ENCODE data around the gene SLC35B4.

DNA sequence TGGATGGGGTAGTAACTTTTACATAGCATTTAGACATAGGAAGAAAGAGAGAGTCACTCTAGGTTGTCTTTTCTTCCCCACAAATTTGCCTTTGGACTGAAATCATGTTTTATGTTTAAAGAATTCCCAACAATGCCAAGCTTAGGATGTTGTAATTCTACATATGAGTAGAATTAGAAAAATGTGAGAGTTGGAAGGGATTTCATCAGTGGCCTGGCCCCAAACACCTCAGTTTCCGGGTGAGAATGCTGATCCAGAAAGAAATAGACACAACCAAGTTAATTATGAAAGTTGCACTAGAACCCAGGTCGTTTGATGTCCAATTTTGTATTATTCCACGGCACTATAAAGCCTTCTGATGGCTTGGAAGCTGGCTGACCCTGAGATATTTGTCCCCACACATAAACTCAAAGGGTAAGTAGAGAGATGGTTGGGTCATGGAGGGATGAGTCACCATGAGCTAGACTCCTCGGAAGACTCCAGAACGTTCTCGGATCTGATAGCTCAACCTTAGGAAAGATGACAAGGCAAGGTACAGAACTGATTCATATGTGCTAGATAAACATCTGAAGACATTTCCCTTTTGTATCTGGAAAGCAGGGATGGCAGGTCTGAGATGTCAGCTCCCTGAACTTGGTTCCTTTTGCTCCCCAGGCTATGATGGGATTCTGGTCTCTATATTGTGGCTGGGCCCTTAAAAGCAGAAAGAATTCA is 48.8 kb upstream of the SLC35B4 start:
- TF ChIP-seq, protein P1, sequence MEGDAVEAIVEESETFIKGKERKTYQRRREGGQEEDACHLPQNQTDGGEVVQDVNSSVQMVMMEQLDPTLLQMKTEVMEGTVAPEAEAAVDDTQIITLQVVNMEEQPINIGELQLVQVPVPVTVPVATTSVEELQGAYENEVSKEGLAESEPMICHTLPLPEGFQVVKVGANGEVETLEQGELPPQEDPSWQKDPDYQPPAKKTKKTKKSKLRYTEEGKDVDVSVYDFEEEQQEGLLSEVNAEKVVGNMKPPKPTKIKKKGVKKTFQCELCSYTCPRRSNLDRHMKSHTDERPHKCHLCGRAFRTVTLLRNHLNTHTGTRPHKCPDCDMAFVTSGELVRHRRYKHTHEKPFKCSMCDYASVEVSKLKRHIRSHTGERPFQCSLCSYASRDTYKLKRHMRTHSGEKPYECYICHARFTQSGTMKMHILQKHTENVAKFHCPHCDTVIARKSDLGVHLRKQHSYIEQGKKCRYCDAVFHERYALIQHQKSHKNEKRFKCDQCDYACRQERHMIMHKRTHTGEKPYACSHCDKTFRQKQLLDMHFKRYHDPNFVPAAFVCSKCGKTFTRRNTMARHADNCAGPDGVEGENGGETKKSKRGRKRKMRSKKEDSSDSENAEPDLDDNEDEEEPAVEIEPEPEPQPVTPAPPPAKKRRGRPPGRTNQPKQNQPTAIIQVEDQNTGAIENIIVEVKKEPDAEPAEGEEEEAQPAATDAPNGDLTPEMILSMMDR (IDR thresholded peaks at IDR 0.05): no peak
- TF ChIP-seq EP300 (IDR thresholded peaks at IDR 0.05) (no peak), POLR2A (IDR thresholded peaks at IDR 0.05) (no peak), POLR2AphosphoS5 (IDR thresholded peaks at IDR 0.05) (no peak)

Data from sigmoid colon (tissue), 4 donors.